Endodermal cell (in vitro differentiated cells): ENCODE results near the gene TMEM134. TPM values are rescaled to one million over a fixed set of nuclear protein-coding genes. Genes with fewer than 3 reads are reported as not detected.

ENCODE experiments used
- DNase-seq: peaks from one replicate; pipeline ENCODE4 v3.0.0-alpha.2; 2017
- H3K27ac ChIP-seq: 2 replicates; pipeline ENCODE4 v1.5.1; 2013; ENCODE audit warnings: mild to moderate bottlenecking, low read depth, low read length, moderate library complexity
- H3K27me3 ChIP-seq: 2 replicates; pipeline ENCODE4 v1.6.1; 2013; ENCODE audit warnings: mild to moderate bottlenecking, low read length, moderate library complexity; ENCODE audit not compliant: insufficient read depth, control insufficient read depth, poor library complexity, severe bottlenecking
- H3K36me3 ChIP-seq: 2 replicates; pipeline ENCODE4 v1.7.0; 2013; ENCODE audit warnings: mild to moderate bottlenecking, low read length, moderate library complexity; ENCODE audit not compliant: control insufficient read depth, insufficient read depth
- H3K4me1 ChIP-seq: one replicate; pipeline ENCODE4 v1.7.0; 2013; ENCODE audit warnings: low read length; ENCODE audit not compliant: control insufficient read depth, insufficient read depth
- H3K4me3 ChIP-seq: 2 replicates; pipeline ENCODE4 v1.5.1; 2013; ENCODE audit warnings: mild to moderate bottlenecking, low read length, moderate library complexity
- H3K9ac ChIP-seq: 2 replicates; pipeline ENCODE4 v1.6.1; 2013; ENCODE audit warnings: mild to moderate bottlenecking, low read length, moderate library complexity; ENCODE audit not compliant: poor library complexity, severe bottlenecking; ENCODE audit errors: extremely low read depth
- H3K9me3 ChIP-seq: 2 replicates; pipeline ENCODE4 v1.6.1; 2013; ENCODE audit warnings: mild to moderate bottlenecking, low read length, moderate library complexity; ENCODE audit not compliant: control insufficient read depth
- H3K27ac Mint-ChIP-seq: 2 replicates; pipeline ENCODE4 v1.8.0; 2020; ENCODE audit warnings: mixed read lengths
- H3K27me3 Mint-ChIP-seq: 2 replicates; pipeline ENCODE4 v1.8.0; 2021; ENCODE audit warnings: mild to moderate bottlenecking, mixed read lengths; ENCODE audit not compliant: insufficient read depth
- H3K36me3 Mint-ChIP-seq: 2 replicates; pipeline ENCODE4 v1.8.0; 2020; ENCODE audit warnings: low read depth, mixed read lengths
- H3K4me1 Mint-ChIP-seq: 2 replicates; pipeline ENCODE4 v1.8.0; 2020; ENCODE audit warnings: mixed read lengths
- H3K4me3 Mint-ChIP-seq: 2 replicates; pipeline ENCODE4 v1.8.0; 2020; ENCODE audit warnings: mild to moderate bottlenecking, moderate library complexity, mixed read lengths
- H3K9me3 Mint-ChIP-seq: 2 replicates; pipeline ENCODE4 v1.8.0; 2020; ENCODE audit warnings: mild to moderate bottlenecking, mixed read lengths
- CTCF ChIP-seq: fragments of 200-600 bp; sonication (generic); conservative IDR thresholded peaks from 2 replicates; pipeline ENCODE4 v1.5.0; 2021; ENCODE audit warnings: antibody characterized with exemption, mild to moderate bottlenecking
- WGBS, 2 experiments: methylation state at CpG; one replicate each; pipeline versions ENCODE4 v1.1.5 to v1.1.7; 2013; ENCODE audit warnings: missing lambda C conversion rate in 2 of 2, mixed read lengths in 1 of 2; ENCODE audit not compliant: insufficient coverage in 1 of 2, insufficient read length in 1 of 2; 5-methylcytosine and 5-hydroxymethylcytosine counted together
- total RNA-seq, 2 donors: library from RNA; stranded (reverse); fragmentation: NEBNext Ultra II Directional in 1 of 2; extraction: Animal tissue kit (Norgen Biotek cat#: 25700) in 1 of 2; gene quantifications; 2 replicates in 1 of 2; 3 replicates in 1 of 2; pipeline ENCODE4 v1.2.1, GENCODE V29; 2021

Gene TMEM134
- total RNA-seq, 2 donors from 2014 or later, result 67.4 to 87.8 TPM

DNA sequence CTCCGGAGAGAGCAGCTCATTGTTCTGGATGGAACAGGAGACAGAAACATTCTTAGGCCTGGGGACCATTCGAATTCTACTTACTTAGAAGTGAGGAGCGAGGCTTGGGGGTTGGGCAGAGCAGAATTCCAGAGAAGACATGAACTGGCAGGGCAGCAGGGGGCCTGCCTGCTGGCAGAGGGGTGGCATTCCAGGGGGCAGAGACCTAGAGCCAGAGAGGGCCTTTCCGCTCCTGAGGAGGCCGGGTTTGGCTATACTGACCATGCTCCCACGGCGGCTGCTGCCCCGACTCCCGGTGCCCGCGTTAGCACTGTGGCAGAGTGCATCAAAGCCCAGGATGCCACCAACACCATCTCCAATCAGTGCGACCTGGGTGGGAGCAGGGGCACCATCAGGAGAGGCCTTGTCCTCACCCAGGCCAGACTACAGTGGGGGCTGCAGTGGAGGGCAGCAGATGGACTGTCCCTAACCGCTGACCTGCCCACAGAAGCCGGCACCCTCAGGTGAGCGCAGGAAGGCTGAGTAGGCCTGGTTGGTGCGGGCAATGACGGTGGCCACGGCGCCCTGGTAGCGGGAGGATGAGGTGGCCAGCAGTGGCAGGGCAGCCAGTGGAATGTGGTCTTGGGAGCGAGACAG lies 28.7 kb upstream of the TMEM134 start:
- Mint-ChIP-seq H3K9me3 (no peaks in the 10 kb centered on the region), H3K27me3 (no peaks in the 10 kb centered on the region), H3K4me3 (no peak overlapping the region), H3K36me3 (peaks cover 32% of the 10 kb centered on the region), H3K27ac (no peak overlapping the region), H3K4me1 (no peaks in the 10 kb centered on the region)
- H3K36me3 ChIP-seq, result peaks cover 23% of the 10 kb centered on the region
- no peak overlapping the region for H3K9ac ChIP-seq
- no peak for TF ChIP-seq CTCF
- no peaks in the 10 kb centered on the region for H3K4me1 ChIP-seq
- no peaks in the 10 kb centered on the region for H3K27me3 ChIP-seq
- WGBS, 2 experiments, result 94 to 96% methylated on average over 3 to 21 of the region's 21 CpGs
- no peak overlapping the region for H3K27ac ChIP-seq
- no peak for DNase-seq
- no peak overlapping the region for H3K4me3 ChIP-seq
- H3K9me3 ChIP-seq, result no peaks in the 10 kb centered on the region

DNA sequence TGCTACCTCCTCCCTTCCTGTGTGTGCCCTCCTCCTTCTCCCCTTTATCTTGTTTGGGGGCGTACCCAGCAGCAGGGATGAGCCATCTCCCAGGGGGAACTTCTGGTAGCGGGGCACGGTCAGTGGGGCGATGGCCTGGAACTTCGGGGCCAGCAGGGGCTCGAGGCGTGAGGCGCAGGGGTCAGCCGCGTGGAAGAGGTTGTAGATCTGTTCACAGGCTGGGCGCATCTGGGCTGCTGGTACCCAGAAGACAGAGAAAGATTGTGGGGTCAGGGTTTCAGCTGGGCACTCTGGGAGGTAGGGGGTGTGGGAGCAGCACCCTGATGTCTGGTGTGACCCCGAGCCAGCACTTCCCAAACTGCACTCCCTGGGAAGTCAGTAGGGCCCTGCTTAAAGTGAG lies 27.1 kb upstream of the TMEM134 start:
- Histone ChIP-seq H3K36me3 (peaks cover 17% of the 10 kb centered on the region), H3K4me1 (no peaks in the 10 kb centered on the region), H3K9me3 (no peaks in the 10 kb centered on the region), H3K27ac (no peak overlapping the region), H3K4me3 (no peak overlapping the region), H3K9ac (no peak overlapping the region), H3K27me3 (no peaks in the 10 kb centered on the region)
- Mint-ChIP-seq H3K4me3 (no peak overlapping the region), H3K9me3 (no peaks in the 10 kb centered on the region), H3K4me1 (no peaks in the 10 kb centered on the region), H3K36me3 (peaks cover 30% of the 10 kb centered on the region), H3K27me3 (no peaks in the 10 kb centered on the region), H3K27ac (no peak overlapping the region)
- 95 to 96% methylated on average over 6 to 12 of the region's 12 CpGs for WGBS, 2 experiments
- no peak for TF ChIP-seq CTCF
- no peak for DNase-seq

DNA sequence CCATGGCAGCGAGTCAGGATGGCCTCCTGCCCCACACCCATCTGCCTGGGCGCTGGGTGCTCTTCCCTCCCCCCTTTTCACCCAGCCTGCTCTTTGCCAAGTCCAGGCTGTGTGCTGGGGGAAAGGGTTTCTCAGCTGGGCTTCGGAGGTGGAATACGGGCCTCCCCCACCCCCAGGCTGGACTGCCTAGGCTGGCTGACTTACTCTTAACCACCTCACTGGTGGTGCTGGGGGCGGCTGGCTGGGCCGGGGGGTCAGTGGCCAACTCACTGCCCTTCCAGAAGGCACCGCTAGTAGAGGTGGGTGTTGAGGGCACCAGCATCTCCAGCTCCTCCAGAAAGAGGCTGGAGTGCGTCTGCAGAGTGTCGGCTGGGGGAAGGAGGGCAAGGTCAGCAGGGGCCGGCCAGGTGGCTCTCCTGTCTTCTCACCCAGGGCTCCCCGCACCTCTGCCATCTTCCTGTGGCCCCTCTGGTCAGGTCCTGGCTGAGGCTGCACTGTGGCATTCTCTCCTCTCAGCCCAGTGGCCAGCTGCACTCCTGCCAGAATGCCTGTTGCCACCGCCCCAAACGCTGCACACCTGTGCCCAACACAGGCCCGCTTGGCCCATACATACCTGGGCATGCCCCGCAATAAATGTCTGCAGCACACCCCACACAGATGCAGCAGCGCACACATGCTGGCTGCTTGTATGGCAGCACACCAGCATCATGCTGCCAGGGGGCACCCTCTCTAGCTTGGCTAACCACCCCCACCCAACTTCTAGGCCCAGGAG lies 26.4 kb upstream of the TMEM134 start:
- no peak overlapping the region for H3K27ac Mint-ChIP-seq
- peaks cover 11% of the 10 kb centered on the region for H3K36me3 ChIP-seq
- H3K36me3 Mint-ChIP-seq, result peaks cover 25% of the 10 kb centered on the region
- no peak overlapping the region for H3K4me3 Mint-ChIP-seq
- no peaks in the 10 kb centered on the region for H3K9me3 Mint-ChIP-seq
- H3K4me1 Mint-ChIP-seq, result no peaks in the 10 kb centered on the region
- no peak overlapping the region for H3K27ac ChIP-seq
- no peak overlapping the region for H3K9ac ChIP-seq
- 95 to 96% methylated on average over 9 to 14 of the region's 16 CpGs for WGBS, 2 experiments
- no peaks in the 10 kb centered on the region for H3K27me3 Mint-ChIP-seq
- H3K27me3 ChIP-seq, result no peaks in the 10 kb centered on the region
- TF ChIP-seq CTCF, result no peak
- no peaks in the 10 kb centered on the region for H3K4me1 ChIP-seq
- DNase-seq, result no peak
- H3K4me3 ChIP-seq, result no peak overlapping the region
- no peaks in the 10 kb centered on the region for H3K9me3 ChIP-seq
